GM12874 (cell line): ENCODE results near the gene B4GALT5.

Source experiments
- TF ChIP-seq, protein P1 (sequence below): IDR thresholded peaks from 2 replicates; pipeline ENCODE4 v1.5.1; 2011; ENCODE audit warnings: low read depth, mild to moderate bottlenecking, control low read depth, low read length, moderate library complexity; ENCODE audit not compliant: insufficient read depth

Gene B4GALT5

DNA sequence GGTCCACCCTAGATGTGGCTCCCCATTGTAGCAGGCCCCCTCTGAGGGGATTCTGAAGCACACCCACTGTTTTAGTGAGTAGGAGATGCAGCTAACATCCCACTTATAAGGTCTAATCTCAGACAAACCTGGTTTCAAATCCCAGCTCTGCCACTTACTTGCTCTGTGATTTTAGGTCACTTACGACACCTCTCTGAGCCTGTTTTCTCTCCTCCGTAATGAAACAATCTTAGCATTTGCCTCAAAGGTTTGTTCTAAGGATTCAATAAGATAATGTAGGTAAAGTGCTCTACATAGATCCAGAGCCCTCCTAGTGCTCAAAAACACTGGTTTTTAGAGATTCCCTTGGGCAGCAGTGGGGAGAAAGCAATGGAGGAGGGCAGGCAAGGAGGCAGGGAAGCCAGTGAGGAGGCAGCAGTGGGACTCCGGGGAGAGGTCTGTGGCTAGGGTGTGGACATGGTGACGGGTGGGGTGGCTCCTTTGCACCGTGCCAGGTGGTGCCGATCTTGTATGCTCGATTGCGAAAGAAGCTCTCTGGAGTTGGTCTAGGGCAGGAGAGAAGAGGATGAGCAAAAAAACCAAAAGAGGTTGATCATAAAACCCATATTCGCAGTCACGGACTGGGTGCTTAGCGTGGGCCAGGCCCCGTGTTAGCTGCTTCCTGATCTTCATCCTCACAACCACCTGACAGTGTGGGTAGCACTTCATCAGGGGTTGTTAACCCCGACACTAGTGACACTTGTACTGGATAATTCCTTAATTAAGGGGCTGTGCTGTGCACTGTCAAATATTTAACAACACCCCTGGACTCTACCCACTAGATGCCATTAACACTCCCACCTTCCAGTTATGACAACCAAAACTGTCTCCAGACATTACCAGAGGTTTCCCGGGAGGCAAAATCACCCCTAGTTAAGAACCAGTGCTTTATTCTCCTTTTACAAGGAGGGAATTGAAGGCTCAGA, 129.0 kb downstream of the B4GALT5 start:
- TF ChIP-seq, protein P1, sequence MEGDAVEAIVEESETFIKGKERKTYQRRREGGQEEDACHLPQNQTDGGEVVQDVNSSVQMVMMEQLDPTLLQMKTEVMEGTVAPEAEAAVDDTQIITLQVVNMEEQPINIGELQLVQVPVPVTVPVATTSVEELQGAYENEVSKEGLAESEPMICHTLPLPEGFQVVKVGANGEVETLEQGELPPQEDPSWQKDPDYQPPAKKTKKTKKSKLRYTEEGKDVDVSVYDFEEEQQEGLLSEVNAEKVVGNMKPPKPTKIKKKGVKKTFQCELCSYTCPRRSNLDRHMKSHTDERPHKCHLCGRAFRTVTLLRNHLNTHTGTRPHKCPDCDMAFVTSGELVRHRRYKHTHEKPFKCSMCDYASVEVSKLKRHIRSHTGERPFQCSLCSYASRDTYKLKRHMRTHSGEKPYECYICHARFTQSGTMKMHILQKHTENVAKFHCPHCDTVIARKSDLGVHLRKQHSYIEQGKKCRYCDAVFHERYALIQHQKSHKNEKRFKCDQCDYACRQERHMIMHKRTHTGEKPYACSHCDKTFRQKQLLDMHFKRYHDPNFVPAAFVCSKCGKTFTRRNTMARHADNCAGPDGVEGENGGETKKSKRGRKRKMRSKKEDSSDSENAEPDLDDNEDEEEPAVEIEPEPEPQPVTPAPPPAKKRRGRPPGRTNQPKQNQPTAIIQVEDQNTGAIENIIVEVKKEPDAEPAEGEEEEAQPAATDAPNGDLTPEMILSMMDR = no peak

DNA sequence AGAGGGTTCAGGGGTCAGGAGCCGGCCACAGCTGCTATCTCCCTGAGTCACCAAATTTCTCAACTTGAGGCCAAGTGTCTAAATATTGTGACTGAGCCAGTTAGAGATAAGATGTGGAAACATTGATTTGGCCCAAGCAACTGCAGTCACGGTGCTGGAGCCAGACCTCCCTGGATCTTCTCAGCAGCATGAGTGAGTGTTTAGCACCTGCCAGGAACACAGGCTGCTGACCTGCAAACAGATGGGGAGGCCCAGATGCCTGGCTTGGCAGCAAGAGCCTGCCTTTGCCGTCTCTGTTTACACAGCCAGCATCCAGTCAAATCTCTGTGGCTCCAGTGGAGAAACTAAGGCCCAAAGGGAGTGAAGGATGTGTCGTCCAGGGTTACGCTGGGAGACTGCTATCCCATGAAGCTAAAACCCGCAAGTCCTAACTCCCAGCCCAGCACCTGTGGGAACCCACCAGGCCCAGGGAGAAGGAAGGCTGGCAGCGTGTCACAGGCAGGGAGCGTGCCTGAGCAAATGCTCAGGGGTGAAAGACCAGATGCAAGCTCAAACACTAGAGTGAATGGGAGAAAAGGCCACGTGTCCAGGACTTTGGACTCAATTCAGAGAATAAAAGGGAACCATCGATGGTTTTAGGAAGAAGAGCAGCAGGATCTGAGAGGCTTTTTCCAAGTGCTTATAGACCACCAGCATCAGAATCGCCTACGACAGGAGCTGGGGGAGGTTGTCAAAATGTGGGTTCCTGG, 129.8 kb downstream of the B4GALT5 start:
- TF ChIP-seq, protein P1 = no peak

DNA sequence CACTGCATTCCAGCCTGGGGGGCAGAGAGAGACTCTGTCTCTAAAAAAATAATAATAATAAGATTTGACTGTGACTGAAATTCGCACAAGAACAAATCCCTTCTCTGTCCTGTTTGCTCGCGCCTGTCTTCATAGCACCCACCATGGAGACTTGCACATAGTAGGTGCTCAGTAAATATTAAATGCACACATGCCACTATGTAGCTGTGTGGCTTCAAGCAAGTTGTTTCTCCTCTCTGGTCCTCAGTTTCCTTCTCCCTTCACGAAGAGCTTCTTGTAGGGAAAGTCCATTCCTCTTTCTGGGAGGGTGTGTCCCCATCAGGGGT, 130.4 kb downstream of the B4GALT5 start:
- TF ChIP-seq, protein P1 = no peak
